Activated naive CD8-positive, alpha-beta T cell treated with anti-CD3 and anti-CD28 coated beads for 36 hours (primary cell): ENCODE measurements around the gene FH. TPM values are rescaled to one million over a fixed set of nuclear protein-coding genes. Genes with fewer than 3 reads are reported as not detected.

Experiments
- DNase-seq: peaks from one replicate; pipeline ENCODE4 v3.0.0; 2021
- H3K27ac Mint-ChIP-seq: one replicate; pipeline ENCODE4 v1.8.0; 2022; ENCODE audit warnings: mild to moderate bottlenecking, moderate library complexity, mixed read lengths
- H3K27me3 Mint-ChIP-seq: one replicate; pipeline ENCODE4 v1.8.0; 2022; ENCODE audit warnings: mild to moderate bottlenecking, mixed read lengths
- H3K36me3 Mint-ChIP-seq: one replicate; pipeline ENCODE4 v1.8.0; 2021; ENCODE audit warnings: mild to moderate bottlenecking, mixed read lengths
- H3K4me1 Mint-ChIP-seq: one replicate; pipeline ENCODE4 v1.8.0; 2021; ENCODE audit warnings: mixed read lengths
- H3K4me3 Mint-ChIP-seq: one replicate; pipeline ENCODE4 v1.8.0; 2022; ENCODE audit warnings: mild to moderate bottlenecking, moderate library complexity, mixed read lengths
- H3K9me3 Mint-ChIP-seq: one replicate; pipeline ENCODE4 v1.8.0; 2022; ENCODE audit warnings: mixed read lengths
- total RNA-seq, 2 experiments: library from RNA; stranded (reverse); gene quantifications; one replicate each; pipeline ENCODE4 v1.2.3, GENCODE V29; 2021

The FH gene
- total RNA-seq, 2 experiments from 2014 or later, result 101 to 103 TPM

- no peaks in the 10 kb centered on the region for H3K27me3 Mint-ChIP-seq
- no peak for DNase-seq
- H3K4me1 Mint-ChIP-seq, result no peaks in the 10 kb centered on the region
- no peak overlapping the region for H3K4me3 Mint-ChIP-seq
- H3K27ac Mint-ChIP-seq, result no peak overlapping the region
- H3K36me3 Mint-ChIP-seq, result peaks cover 6% of the 10 kb centered on the region
- no peaks in the 10 kb centered on the region for H3K9me3 Mint-ChIP-seq
Measured at GRCh38 chr1:241488739-241489138, 30.8 kb downstream of the FH start.

- no peak for DNase-seq
- H3K4me1 Mint-ChIP-seq, result no peaks in the 10 kb centered on the region
- H3K27me3 Mint-ChIP-seq, result no peaks in the 10 kb centered on the region
- no peaks in the 10 kb centered on the region for H3K36me3 Mint-ChIP-seq
- H3K9me3 Mint-ChIP-seq, result no peaks in the 10 kb centered on the region
- H3K27ac Mint-ChIP-seq, result no peak overlapping the region
- no peak overlapping the region for H3K4me3 Mint-ChIP-seq
Measured at GRCh38 chr1:241485554-241485992, 34.0 kb downstream of the FH start.

- Mint-ChIP-seq H3K27me3 (no peaks in the 10 kb centered on the region), H3K4me1 (no peaks in the 10 kb centered on the region), H3K36me3 (no peaks in the 10 kb centered on the region), H3K9me3 (no peaks in the 10 kb centered on the region), H3K27ac (no peak overlapping the region), H3K4me3 (no peak overlapping the region)
- no peak for DNase-seq
Measured at GRCh38 chr1:241485145-241485544, 34.4 kb downstream of the FH start.

- H3K4me3 Mint-ChIP-seq, result no peak overlapping the region
- no peaks in the 10 kb centered on the region for H3K36me3 Mint-ChIP-seq
- DNase-seq, result no peak
- no peaks in the 10 kb centered on the region for H3K4me1 Mint-ChIP-seq
- H3K27me3 Mint-ChIP-seq, result peaks cover 3% of the 10 kb centered on the region
- H3K9me3 Mint-ChIP-seq, result no peaks in the 10 kb centered on the region
- H3K27ac Mint-ChIP-seq, result no peak overlapping the region
Measured at GRCh38 chr1:241482761-241483250, 36.7 kb downstream of the FH start.

- DNase-seq, result no peak
- Mint-ChIP-seq H3K27me3 (peaks cover 3% of the 10 kb centered on the region), H3K9me3 (no peaks in the 10 kb centered on the region), H3K36me3 (no peaks in the 10 kb centered on the region), H3K27ac (no peak overlapping the region), H3K4me3 (no peak overlapping the region), H3K4me1 (no peaks in the 10 kb centered on the region)
Measured at GRCh38 chr1:241479294-241479693, 40.3 kb downstream of the FH start.

GRCh38 chr1:241475671-241476070 is 43.9 kb downstream of the FH start:
- Mint-ChIP-seq H3K27ac (no peak overlapping the region), H3K4me1 (no peaks in the 10 kb centered on the region), H3K9me3 (no peaks in the 10 kb centered on the region), H3K36me3 (no peaks in the 10 kb centered on the region), H3K4me3 (no peak overlapping the region), H3K27me3 (peaks cover 9% of the 10 kb centered on the region)
- no peak for DNase-seq

- peaks cover 6% of the 10 kb centered on the region for H3K27me3 Mint-ChIP-seq
- no peaks in the 10 kb centered on the region for H3K9me3 Mint-ChIP-seq
- H3K4me1 Mint-ChIP-seq, result no peaks in the 10 kb centered on the region
- no peak overlapping the region for H3K4me3 Mint-ChIP-seq
- H3K36me3 Mint-ChIP-seq, result no peaks in the 10 kb centered on the region
- H3K27ac Mint-ChIP-seq, result no peak overlapping the region
- no peak for DNase-seq
Measured at GRCh38 chr1:241473026-241473425, 46.5 kb downstream of the FH start.

- Mint-ChIP-seq H3K4me1 (no peaks in the 10 kb centered on the region), H3K27me3 (peaks cover 10% of the 10 kb centered on the region), H3K4me3 (no peak overlapping the region), H3K9me3 (no peaks in the 10 kb centered on the region), H3K36me3 (no peaks in the 10 kb centered on the region), H3K27ac (no peak overlapping the region)
- DNase-seq, result no peak
Measured at GRCh38 chr1:241470908-241471590, 48.5 kb downstream of the FH start.

- Mint-ChIP-seq H3K9me3 (no peaks in the 10 kb centered on the region), H3K27ac (no peak overlapping the region), H3K4me3 (no peak overlapping the region), H3K36me3 (no peaks in the 10 kb centered on the region), H3K4me1 (no peaks in the 10 kb centered on the region), H3K27me3 (peaks cover 10% of the 10 kb centered on the region)
- DNase-seq, result no peak
Measured at GRCh38 chr1:241470361-241470760, 49.2 kb downstream of the FH start.

- no peak overlapping the region for H3K27ac Mint-ChIP-seq
- no peak for DNase-seq
- H3K27me3 Mint-ChIP-seq, result peaks cover 3% of the 10 kb centered on the region
- no peak overlapping the region for H3K4me3 Mint-ChIP-seq
- no peaks in the 10 kb centered on the region for H3K36me3 Mint-ChIP-seq
- no peaks in the 10 kb centered on the region for H3K4me1 Mint-ChIP-seq
- no peaks in the 10 kb centered on the region for H3K9me3 Mint-ChIP-seq
Measured at GRCh38 chr1:241465673-241466072, 53.9 kb downstream of the FH start.

- Mint-ChIP-seq H3K27ac (no peak overlapping the region), H3K9me3 (no peaks in the 10 kb centered on the region), H3K27me3 (peaks cover 9% of the 10 kb centered on the region), H3K4me3 (no peak overlapping the region), H3K36me3 (no peaks in the 10 kb centered on the region), H3K4me1 (no peaks in the 10 kb centered on the region)
- DNase-seq, result no peak
Measured at GRCh38 chr1:241464985-241465384, 54.6 kb downstream of the FH start.

- Mint-ChIP-seq H3K4me1 (no peaks in the 10 kb centered on the region), H3K4me3 (no peak overlapping the region), H3K36me3 (no peaks in the 10 kb centered on the region), H3K27ac (no peak overlapping the region), H3K9me3 (no peaks in the 10 kb centered on the region), H3K27me3 (peaks cover 9% of the 10 kb centered on the region)
- DNase-seq, result no peak
Measured at GRCh38 chr1:241462391-241462790, 57.2 kb downstream of the FH start.

- DNase-seq, result no peak
- Mint-ChIP-seq H3K4me1 (no peaks in the 10 kb centered on the region), H3K4me3 (no peak overlapping the region), H3K27me3 (peaks cover 6% of the 10 kb centered on the region), H3K36me3 (no peaks in the 10 kb centered on the region), H3K9me3 (no peaks in the 10 kb centered on the region), H3K27ac (no peak overlapping the region)
Measured at GRCh38 chr1:241460098-241460873, 59.3 kb downstream of the FH start.

GRCh38 chr1:241459186-241459802 is 60.3 kb downstream of the FH start:
- H3K9me3 Mint-ChIP-seq, result no peaks in the 10 kb centered on the region
- no peaks in the 10 kb centered on the region for H3K4me1 Mint-ChIP-seq
- H3K36me3 Mint-ChIP-seq, result no peaks in the 10 kb centered on the region
- H3K27ac Mint-ChIP-seq, result no peak overlapping the region
- peaks cover 6% of the 10 kb centered on the region for H3K27me3 Mint-ChIP-seq
- no peak for DNase-seq
- H3K4me3 Mint-ChIP-seq, result no peak overlapping the region

GRCh38 chr1:241457421-241457820 is 62.1 kb downstream of the FH start:
- no peak overlapping the region for H3K27ac Mint-ChIP-seq
- H3K4me3 Mint-ChIP-seq, result no peak overlapping the region
- no peaks in the 10 kb centered on the region for H3K9me3 Mint-ChIP-seq
- H3K36me3 Mint-ChIP-seq, result no peaks in the 10 kb centered on the region
- DNase-seq, result no peak
- peaks cover 6% of the 10 kb centered on the region for H3K27me3 Mint-ChIP-seq
- H3K4me1 Mint-ChIP-seq, result no peaks in the 10 kb centered on the region
